A673 (cell line): ENCODE data around the gene LEF1. TPM values are rescaled to one million over a fixed set of nuclear protein-coding genes. Genes with fewer than 3 reads are reported as not detected.

Experiments used
- BruUV-seq: library from RNA; stranded (reverse); fragments of 400-500 nt; replicated peaks from 2 replicates; lab custom pipeline; 2021; lab: Mats Ljungman, UMichigan
- CTCF ChIA-PET: fragments of 300-600 bp; sonication (Branson Sonifier 250); formaldehyde crosslinking; loops from one replicate; lab custom pipeline; 2022; ENCODE audit warnings: antibody characterized with exemption; lab: Charles Lee
- POLR2A ChIA-PET: fragments of 300-600 bp; sonication (Branson Sonifier 250); formaldehyde crosslinking; loops from one replicate; lab custom pipeline; 2022; ENCODE audit warnings: antibody characterized with exemption; ENCODE audit not compliant: low non-redundant PET; lab: Charles Lee
- DNase-seq: peaks from one replicate; pipeline ENCODE4 v3.0.0-alpha.2; 2015; ENCODE audit warnings: low spot score
- H3K27ac ChIP-seq: fragments of 200-600 bp; sonication (generic); 2 replicates; pipeline ENCODE4 v1.5.1; 2016; ENCODE audit warnings: mixed run types, low read depth, mild to moderate bottlenecking, mixed read lengths, antibody characterized with exemption, low read length; ENCODE audit not compliant: poor library complexity, severe bottlenecking
- H3K27me3 ChIP-seq: fragments of 200-600 bp; sonication (generic); replicated peaks from 2 replicates; pipeline ENCODE4 v1.6.1; 2017; ENCODE audit warnings: mixed run types, low read depth, mild to moderate bottlenecking, mixed read lengths, antibody characterized with exemption, low read length; ENCODE audit not compliant: insufficient read depth, poor library complexity
- H3K36me3 ChIP-seq: fragments of 200-600 bp; sonication (generic); 2 replicates; pipeline ENCODE4 v1.6.1; 2016; ENCODE audit warnings: mixed run types, mild to moderate bottlenecking, mixed read lengths, antibody characterized with exemption, low read length; ENCODE audit not compliant: insufficient read depth, poor library complexity, severe bottlenecking
- H3K4me1 ChIP-seq: fragments of 200-600 bp; sonication (generic); 2 replicates; pipeline ENCODE4 v1.6.1; 2017; ENCODE audit warnings: mixed run types, mild to moderate bottlenecking, mixed read lengths, antibody characterized with exemption, low read length; ENCODE audit not compliant: insufficient read depth, poor library complexity, severe bottlenecking
- H3K4me3 ChIP-seq: fragments of 200-600 bp; sonication (generic); 2 replicates; pipeline ENCODE4 v1.5.1; 2016; ENCODE audit warnings: low read depth, mixed run types, mild to moderate bottlenecking, mixed read lengths, low read length; ENCODE audit not compliant: poor library complexity, severe bottlenecking
- H3K9me3 ChIP-seq: fragments of 200-600 bp; sonication (generic); 2 replicates; pipeline ENCODE4 v1.6.1; 2016; ENCODE audit warnings: mixed run types, low read depth, mild to moderate bottlenecking, mixed read lengths, antibody characterized with exemption, low read length; ENCODE audit not compliant: poor library complexity, severe bottlenecking
- CTCF ChIP-seq: fragments of 300-800, 200-600 bp; sonication (generic); conservative IDR thresholded peaks from 2 replicates; pipeline ENCODE4 v1.5.1; 2017; ENCODE audit warnings: low read depth, mild to moderate bottlenecking, antibody characterized with exemption, low read length, moderate library complexity, mixed read lengths
- EZH2 ChIP-seq: fragments of 200-600 bp; sonication (generic); IDR thresholded peaks from 2 replicates; pipeline ENCODE4 v1.6.1; 2017; ENCODE audit warnings: borderline replicate concordance, low read depth, mild to moderate bottlenecking, mixed read lengths, antibody characterized with exemption, low read length; ENCODE audit not compliant: poor library complexity, severe bottlenecking
- intact Hi-C: fragments of 100-400 bp; cut with micrococcal nuclease; formaldehyde crosslinking; loops from one replicate; pipeline ENCODE4 v1.10.0; 2022; ENCODE audit not compliant: unreplicated experiment
- total RNA-seq: library from RNA; stranded (reverse); gene quantifications from 2 replicates; pipeline ENCODE4 v1.2.3, GENCODE V29; 2021

The LEF1 gene
- total RNA-seq, 1 experiment from 2014 or later: 2.5 TPM

- Histone ChIP-seq H3K4me3 (no peak overlapping the region), H3K9me3 (no peaks in the 10 kb centered on the region), H3K36me3 (peaks cover 45% of the 10 kb centered on the region), H3K4me1 (no peaks in the 10 kb centered on the region), H3K27ac (no peak overlapping the region), H3K27me3 (no peaks in the 10 kb centered on the region)
- ChIA-PET POLR2A (no interaction called here), CTCF (no interaction called here)
- TF ChIP-seq CTCF: no peak
- TF ChIP-seq EZH2: no peak
- intact Hi-C loops: no loop called here
- no peak for DNase-seq
- BruUV-seq: no TSS peak
These were observed 144.5 kb downstream of the LEF1 start for GRCh38 chr4:108024085-108024877.

- CTCF ChIA-PET: interaction anchor here (0.6 to 2.4 kb wide), 6 partner anchors 29 to 1334 kb away, joined by 3 to 13 read pairs (median 4); no protein-coding TSS in a partner anchor
- no peaks in the 10 kb centered on the region for H3K4me1 ChIP-seq
- POLR2A ChIA-PET: interaction anchor here (0.7 kb wide), 1 partner anchor 553 kb away, joined by 3 read pairs; no protein-coding TSS in a partner anchor
These were observed 149.9 kb downstream of the LEF1 start for GRCh38 chr4:108018884-108019187.

More at GRCh38 chr4:108018884-108019187, 149.9 kb downstream of the LEF1 start:
- Histone ChIP-seq H3K27me3 (no peaks in the 10 kb centered on the region), H3K36me3 (peaks cover 39% of the 10 kb centered on the region), H3K4me3 (no peak overlapping the region), H3K27ac (no peak overlapping the region), H3K9me3 (no peaks in the 10 kb centered on the region)
- intact Hi-C loops: loop anchor here (2.0 to 5.0 kb wide), 2 partner anchors 473 to 554 kb away; no protein-coding TSS in a partner anchor
- BruUV-seq: no TSS peak
- TF ChIP-seq EZH2 (no peak), CTCF (no peak)
- DNase-seq: no peak
